Neural cell (in vitro differentiated cells): ENCODE measurements around the gene COQ10A. TPM values are rescaled to one million over a fixed set of nuclear protein-coding genes. Genes with fewer than 3 reads are reported as not detected.

ENCODE experiments used
- H2AFZ ChIP-seq: fragments of 200-600, 300-800 bp; sonication (generic), shearing (Covaris generic); 2 replicates; pipeline ENCODE4 v1.6.0; 2014; ENCODE audit warnings: low read depth, mild to moderate bottlenecking, antibody characterized with exemption, low read length, moderate library complexity
- H3F3A ChIP-seq: fragments of 200-600 bp; shearing (Covaris generic); 2 replicates; pipeline ENCODE4 v1.6.1; 2016; ENCODE audit warnings: mild to moderate bottlenecking, moderate library complexity, mixed read lengths, antibody characterized with exemption, low read length; ENCODE audit not compliant: insufficient read depth, poor library complexity, severe bottlenecking
- H3K27ac ChIP-seq: fragments of 200-600, 300-800 bp; sonication (generic), shearing (Covaris generic); 2 replicates; pipeline ENCODE4 v1.5.1; 2014; ENCODE audit warnings: mild to moderate bottlenecking, low read length, moderate library complexity
- H3K27me3 ChIP-seq: fragments of 300-800, 200-600 bp; sonication (generic), shearing (Covaris generic); 2 replicates; pipeline ENCODE4 v1.6.0; 2014; ENCODE audit warnings: mild to moderate bottlenecking, low read depth, low read length, moderate library complexity; ENCODE audit not compliant: insufficient read depth
- H3K36me3 ChIP-seq: fragments of 300-800, 200-600 bp; sonication (generic), shearing (Covaris generic); 2 replicates; pipeline ENCODE4 v1.5.1; 2014; ENCODE audit warnings: mild to moderate bottlenecking, antibody characterized with exemption, low read length, moderate library complexity; ENCODE audit not compliant: insufficient read depth
- H3K4me2 ChIP-seq: fragments of 300-800, 200-600 bp; sonication (generic), shearing (Covaris generic); 2 replicates; pipeline ENCODE4 v1.6.0; 2014; ENCODE audit warnings: mild to moderate bottlenecking, low read length
- H3K4me3 ChIP-seq: fragments of 300-800, 200-600 bp; sonication (generic), shearing (Covaris generic); 2 replicates; pipeline ENCODE4 v1.5.1; 2014; ENCODE audit warnings: mild to moderate bottlenecking, low read length, moderate library complexity
- H3K79me2 ChIP-seq: fragments of 200-600 bp; shearing (Covaris generic); replicated peaks from 2 replicates; pipeline ENCODE4 v1.6.0; 2014; ENCODE audit warnings: mild to moderate bottlenecking, low read length, moderate library complexity; ENCODE audit not compliant: insufficient read depth
- H3K9ac ChIP-seq: fragments of 300-800, 200-600 bp; sonication (generic), shearing (Covaris generic); 2 replicates; pipeline ENCODE4 v1.6.1; 2016; ENCODE audit warnings: mild to moderate bottlenecking, low read length, mixed read lengths
- H3K9me2 ChIP-seq: fragments of 200-600 bp; shearing (Covaris generic); 2 replicates; pipeline ENCODE4 v1.6.1; 2016; ENCODE audit warnings: mild to moderate bottlenecking, low read length, mixed read lengths; ENCODE audit not compliant: insufficient read depth
- H3K9me3 ChIP-seq: fragments of 200-600, 300-800 bp; sonication (generic), shearing (Covaris generic); 2 replicates; pipeline ENCODE4 v1.6.1; 2016; ENCODE audit warnings: mild to moderate bottlenecking, mixed run types, low read length, moderate library complexity, mixed read lengths
- H4K20me1 ChIP-seq: fragments of 200-600 bp; shearing (Covaris generic); 2 replicates; pipeline ENCODE4 v1.6.1; 2016; ENCODE audit warnings: mild to moderate bottlenecking, mixed run types; ENCODE audit not compliant: insufficient read depth
- CTCF ChIP-seq: fragments of 450-650 bp; IDR thresholded peaks from 2 replicates; pipeline ENCODE4 v1.5.1; 2014; ENCODE audit warnings: antibody characterized with exemption, mild to moderate bottlenecking, moderate library complexity; ENCODE audit not compliant: poor library complexity, severe bottlenecking
- EP300 ChIP-seq: fragments of 450-650 bp; conservative IDR thresholded peaks from 2 replicates; pipeline ENCODE4 v1.6.1; 2014; ENCODE audit warnings: antibody characterized with exemption, mild to moderate bottlenecking, moderate library complexity; ENCODE audit not compliant: poor library complexity, severe bottlenecking
- EZH2 ChIP-seq: fragments of 200-600, 300-800 bp; shearing (Covaris generic), sonication (generic); IDR thresholded peaks from 2 replicates; pipeline ENCODE4 v1.6.1; 2014; ENCODE audit warnings: antibody characterized with exemption, low read length, borderline replicate concordance, mild to moderate bottlenecking; ENCODE audit not compliant: insufficient read depth, poor library complexity, severe bottlenecking
- MXI1 ChIP-seq: fragments of 450-650 bp; conservative IDR thresholded peaks from 2 replicates; pipeline ENCODE4 v1.6.1; 2014; ENCODE audit warnings: antibody characterized with exemption, mild to moderate bottlenecking; ENCODE audit not compliant: poor library complexity, severe bottlenecking
- POLR2AphosphoS5 ChIP-seq: IDR thresholded peaks from 2 replicates; pipeline ENCODE4 v1.6.1; 2012
- RAD21 ChIP-seq: fragments of 450-650 bp; conservative IDR thresholded peaks from 2 replicates; pipeline ENCODE4 v1.6.1; 2014; ENCODE audit warnings: antibody characterized with exemption, mild to moderate bottlenecking, moderate library complexity
- REST ChIP-seq: IDR thresholded peaks from 2 replicates; pipeline ENCODE4 v1.6.1; 2012; ENCODE audit warnings: borderline replicate concordance
- SMC3 ChIP-seq: fragments of 450-650 bp; conservative IDR thresholded peaks from 2 replicates; pipeline ENCODE4 v1.6.1; 2014; ENCODE audit warnings: antibody characterized with exemption, mild to moderate bottlenecking, moderate library complexity; ENCODE audit not compliant: poor library complexity
- TAF1 ChIP-seq: IDR thresholded peaks from 2 replicates; pipeline ENCODE4 v1.6.1; 2012; ENCODE audit warnings: low read depth
- polyA plus RNA-seq: library from polyadenylated mRNA; depleted of rRNA; stranded (reverse); fragments of >200 nt; gene quantifications from 2 replicates; pipeline ENCODE4 v1.2.3, GENCODE V29; 2014

COQ10A gene
- polyA plus RNA-seq, 1 donor from 2014 or later = 56.5 TPM

GRCh38 chr12:56315249-56315621 lies 48.5 kb downstream of the COQ10A start:
- Histone ChIP-seq H3K36me3 (peaks cover 4% of the 10 kb centered on the region), H3K9ac (peak overlapping the region; percentile 89), H3K27me3 (no peaks in the 10 kb centered on the region), H3K27ac (peak overlapping the region; percentile 84), H3F3A (no peaks in the 10 kb centered on the region), H3K4me2 (peak overlapping the region; percentile 68), H3K79me2 (peaks cover 10% of the 10 kb centered on the region), H4K20me1 (no peaks in the 10 kb centered on the region), H2AFZ (peak overlapping the region; percentile 22), H3K9me3 (no peaks in the 10 kb centered on the region), H3K9me2 (no peaks in the 10 kb centered on the region), H3K4me3 (peak overlapping the region; percentile 91)
- TF ChIP-seq REST = no peak
- TF ChIP-seq TAF1 = no peak
- no peak for TF ChIP-seq MXI1

- Histone ChIP-seq H3K27me3 (no peaks in the 10 kb centered on the region), H3K4me2 (peak within 1 kb of the TSS; percentile 68), H4K20me1 (no peaks in the 10 kb centered on the region), H3F3A (no peaks in the 10 kb centered on the region), H3K4me3 (peak within 1 kb of the TSS; percentile 91), H3K27ac (peak within 1 kb of the TSS; percentile 84), H3K9me2 (no peaks in the 10 kb centered on the region), H3K36me3 (peaks cover 3% of the 10 kb centered on the region), H3K9me3 (no peaks in the 10 kb centered on the region), H3K79me2 (peaks cover 10% of the 10 kb centered on the region), H2AFZ (peak within 1 kb of the TSS; percentile 22), H3K9ac (peak within 1 kb of the TSS; percentile 89)
- TF ChIP-seq POLR2AphosphoS5 = peak; percentile 78
- TF ChIP-seq EP300 = no peak
- peak; percentile 27 for TF ChIP-seq CTCF
- TF ChIP-seq RAD21 = no peak
- peak; percentile 86 for TF ChIP-seq MXI1
- no peak for TF ChIP-seq EZH2
- TF ChIP-seq SMC3 = peak; percentile 37
- TF ChIP-seq REST = no peak
Observed at GRCh38 chr12:56315622-56316473, 49.1 kb downstream of the COQ10A start, which contains the start of gene CNPY2. Gene CNPY2 (minus strand): TSS chr12:56315988. CDS start chr12:56315217, 771 bp downstream.
